Brain microvascular endothelial cell (primary cell): ENCODE measurements around the gene MBOAT7.

ENCODE experiments used
- DNase-seq: peaks from one replicate; pipeline ENCODE4 v3.0.0-alpha.2; 2020
- H3K27ac ChIP-seq: fragments of 250-450 bp; sonication (Bioruptor Pico); 2 replicates; pipeline ENCODE4 v1.5.1; 2020; ENCODE audit warnings: mild to moderate bottlenecking, moderate library complexity
- H3K27me3 ChIP-seq: fragments of 250-450 bp; sonication (Bioruptor Pico); replicated peaks from 2 replicates; pipeline ENCODE4 v1.5.1; 2020; ENCODE audit warnings: mild to moderate bottlenecking
- H3K36me3 ChIP-seq: fragments of 250-450 bp; sonication (Bioruptor Pico); replicated peaks from 2 replicates; pipeline ENCODE4 v1.5.1; 2020; ENCODE audit warnings: mild to moderate bottlenecking
- H3K4me3 ChIP-seq: 2 replicates; pipeline ENCODE4 v1.5.1; 2011; ENCODE audit warnings: low read depth, mild to moderate bottlenecking, control low read depth, low read length, moderate library complexity
- in situ Hi-C: cut with HindIII; loops from 2 replicates; pipeline ENCODE4 v1.10.0; 2017; ENCODE audit warnings: low sequenced_read_pairs, low pct_ligation_motif_present
- TF ChIP-seq, protein P1 (sequence below): IDR thresholded peaks from 2 replicates; pipeline ENCODE4 v1.5.1; 2011; ENCODE audit warnings: low read depth, mild to moderate bottlenecking, moderate library complexity, low read length, control low read depth, inconsistent platforms; ENCODE audit errors: missing control alignments

The MBOAT7 gene

DNA sequence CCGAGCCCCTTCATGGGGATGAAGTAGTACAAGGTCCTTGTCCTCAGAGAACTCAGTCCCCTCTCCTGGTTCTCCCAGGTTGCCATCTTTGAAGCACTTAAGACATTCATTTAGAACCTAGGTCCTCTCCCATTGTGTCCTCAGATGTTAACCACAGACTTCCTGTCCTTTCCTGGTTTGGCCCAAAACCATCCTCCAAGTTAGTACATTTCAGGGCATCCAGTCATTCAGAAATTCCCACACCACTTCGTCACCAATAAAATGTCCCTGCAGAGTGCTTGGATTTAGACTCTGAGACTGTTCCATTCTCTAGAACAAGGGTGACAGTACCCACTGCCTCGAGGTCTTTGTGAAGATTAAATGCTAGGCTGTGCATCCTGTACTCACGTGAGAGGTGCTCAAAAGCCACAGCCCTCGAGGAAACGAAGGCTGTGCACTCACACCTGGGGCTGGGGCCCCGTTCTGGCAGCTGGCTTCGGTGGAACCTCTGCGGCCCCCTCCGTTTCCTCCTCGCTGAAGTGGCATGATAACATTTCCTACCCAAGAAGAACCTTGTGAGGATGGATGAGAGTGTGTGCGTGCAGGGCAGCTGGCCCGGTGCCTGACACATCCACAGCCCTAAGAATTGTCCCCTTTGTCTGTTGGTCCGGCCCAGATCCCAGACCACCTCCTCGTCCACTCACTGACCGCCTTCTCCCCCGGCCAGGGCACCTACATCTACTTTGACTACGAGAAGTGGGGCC, 34.6 kb downstream of the MBOAT7 start:
- Histone ChIP-seq H3K27ac (peak overlapping the region; percentile 8), H3K4me3 (no peak overlapping the region), H3K36me3 (peaks cover 71% of the 10 kb centered on the region), H3K27me3 (no peaks in the 10 kb centered on the region)
- in situ Hi-C loops: no loop called here
- TF ChIP-seq, protein P1, sequence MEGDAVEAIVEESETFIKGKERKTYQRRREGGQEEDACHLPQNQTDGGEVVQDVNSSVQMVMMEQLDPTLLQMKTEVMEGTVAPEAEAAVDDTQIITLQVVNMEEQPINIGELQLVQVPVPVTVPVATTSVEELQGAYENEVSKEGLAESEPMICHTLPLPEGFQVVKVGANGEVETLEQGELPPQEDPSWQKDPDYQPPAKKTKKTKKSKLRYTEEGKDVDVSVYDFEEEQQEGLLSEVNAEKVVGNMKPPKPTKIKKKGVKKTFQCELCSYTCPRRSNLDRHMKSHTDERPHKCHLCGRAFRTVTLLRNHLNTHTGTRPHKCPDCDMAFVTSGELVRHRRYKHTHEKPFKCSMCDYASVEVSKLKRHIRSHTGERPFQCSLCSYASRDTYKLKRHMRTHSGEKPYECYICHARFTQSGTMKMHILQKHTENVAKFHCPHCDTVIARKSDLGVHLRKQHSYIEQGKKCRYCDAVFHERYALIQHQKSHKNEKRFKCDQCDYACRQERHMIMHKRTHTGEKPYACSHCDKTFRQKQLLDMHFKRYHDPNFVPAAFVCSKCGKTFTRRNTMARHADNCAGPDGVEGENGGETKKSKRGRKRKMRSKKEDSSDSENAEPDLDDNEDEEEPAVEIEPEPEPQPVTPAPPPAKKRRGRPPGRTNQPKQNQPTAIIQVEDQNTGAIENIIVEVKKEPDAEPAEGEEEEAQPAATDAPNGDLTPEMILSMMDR: no peak
- no peak for DNase-seq

DNA sequence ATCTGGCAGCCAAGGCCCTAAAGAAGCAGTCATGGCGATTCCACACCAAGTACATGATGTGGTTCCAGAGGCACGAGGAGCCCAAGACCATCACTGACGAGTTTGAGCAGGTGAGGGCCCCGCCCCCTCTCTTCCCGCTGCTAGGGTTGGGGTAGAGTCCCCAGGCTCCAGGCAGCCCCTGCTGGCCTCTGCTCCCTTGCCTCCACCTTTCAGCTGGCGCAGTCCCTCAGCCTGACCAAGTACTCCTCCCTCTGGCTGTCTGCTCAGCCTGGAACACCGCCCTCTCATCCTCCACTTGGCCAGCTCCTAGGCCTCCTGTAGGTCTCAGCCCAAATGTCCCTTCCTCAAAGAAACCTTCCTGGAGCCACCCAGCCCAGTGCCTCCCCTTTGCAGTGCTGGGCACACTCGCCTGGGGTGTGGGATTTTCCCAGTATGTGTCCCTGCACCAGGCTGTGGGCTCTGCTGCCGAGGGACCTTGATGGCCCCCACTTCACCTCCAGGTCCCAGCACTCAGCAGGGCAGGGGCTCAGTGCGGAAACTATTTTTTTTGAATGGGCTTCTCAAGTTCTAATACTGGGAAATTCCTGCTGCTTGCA, 35.6 kb downstream of the MBOAT7 start:
- peaks cover 81% of the 10 kb centered on the region for H3K36me3 ChIP-seq
- H3K27ac ChIP-seq: no peak overlapping the region
- in situ Hi-C loops: no loop called here
- TF ChIP-seq, protein P1: no peak
- DNase-seq: no peak
- H3K4me3 ChIP-seq: no peak overlapping the region
- no peaks in the 10 kb centered on the region for H3K27me3 ChIP-seq

- in situ Hi-C loops: no loop called here
- no peak overlapping the region for H3K27ac ChIP-seq
- H3K27me3 ChIP-seq: no peaks in the 10 kb centered on the region
- H3K36me3 ChIP-seq: peaks cover 85% of the 10 kb centered on the region
- TF ChIP-seq, protein P1: no peak
- no peak for DNase-seq
- H3K4me3 ChIP-seq: no peak overlapping the region
Measured at GRCh38 chr19:54152878-54153524, 36.4 kb downstream of the MBOAT7 start.

- Histone ChIP-seq H3K36me3 (peaks cover 83% of the 10 kb centered on the region), H3K4me3 (no peak overlapping the region), H3K27ac (no peak overlapping the region), H3K27me3 (no peaks in the 10 kb centered on the region)
- in situ Hi-C loops: no loop called here
- TF ChIP-seq, protein P1: no peak
- DNase-seq: no peak
Measured at GRCh38 chr19:54152267-54152666, 37.1 kb downstream of the MBOAT7 start.

DNA sequence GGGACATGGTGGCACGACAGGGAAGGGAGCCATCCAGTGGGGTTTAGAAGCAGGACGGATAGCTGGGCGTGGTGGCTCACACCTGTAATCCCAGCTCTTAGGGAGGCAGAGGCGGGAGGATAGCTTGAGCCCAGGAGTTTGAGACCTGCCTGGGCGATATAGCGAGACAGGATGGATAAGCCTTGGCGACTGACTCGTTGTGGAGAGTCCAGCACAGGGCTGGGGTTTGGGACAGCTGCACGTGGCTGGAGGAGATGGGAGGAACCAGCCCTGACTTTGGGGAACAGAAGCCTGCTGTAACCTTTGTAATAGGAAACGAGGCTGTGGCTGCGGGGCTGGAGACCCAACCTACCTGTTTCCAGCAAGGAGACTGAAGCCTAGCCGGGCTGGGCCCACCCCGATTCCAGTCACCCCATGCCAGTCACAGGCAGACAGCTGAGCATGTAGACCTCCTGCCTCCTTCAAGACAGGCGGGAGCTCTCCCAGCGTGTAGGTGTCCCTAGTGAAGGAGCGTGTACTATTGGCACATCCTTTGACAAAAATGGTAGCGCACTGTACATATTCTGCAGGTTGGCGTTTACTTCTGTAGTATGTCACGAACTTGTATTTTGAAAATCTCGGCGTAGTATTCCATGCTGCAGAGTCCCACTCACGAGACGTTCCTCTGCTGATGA, 37.9 kb downstream of the MBOAT7 start:
- H3K27me3 ChIP-seq: no peaks in the 10 kb centered on the region
- no peak for DNase-seq
- TF ChIP-seq, protein P1: no peak
- H3K36me3 ChIP-seq: peaks cover 83% of the 10 kb centered on the region
- H3K27ac ChIP-seq: no peak overlapping the region
- H3K4me3 ChIP-seq: no peak overlapping the region
- in situ Hi-C loops: no loop called here
